HepG2 (cell line): ENCODE measurements around the gene MICAL3. TPM values are rescaled to one million over a fixed set of nuclear protein-coding genes. Genes with fewer than 3 reads are reported as not detected.

ENCODE experiments used
- ADNP ChIP-seq: sonication (generic); formaldehyde crosslinking; IDR thresholded peaks from 2 replicates; pipeline ENCODE4 v1.4.0; 2020; ENCODE audit warnings: missing genetic modification reagents
- ESRRA ChIP-seq: sonication (generic); formaldehyde crosslinking; IDR thresholded peaks from 2 replicates; pipeline ENCODE4 v1.5.1; 2020; ENCODE audit warnings: mild to moderate bottlenecking, low read depth, missing genetic modification reagents
- FOXJ3 ChIP-seq: sonication (generic); formaldehyde crosslinking; IDR thresholded peaks from 2 replicates; pipeline ENCODE4 v1.4.0; 2020; ENCODE audit warnings: missing genetic modification reagents, mild to moderate bottlenecking, borderline replicate concordance
- GFI1 ChIP-seq: sonication (generic); formaldehyde crosslinking; IDR thresholded peaks from 2 replicates; pipeline ENCODE4 v1.5.0; 2020; ENCODE audit warnings: missing genetic modification reagents, mild to moderate bottlenecking, borderline replicate concordance
- HNRNPUL1 ChIP-seq: fragments of 200-400 bp; formaldehyde crosslinking; IDR thresholded peaks from 2 replicates; pipeline ENCODE4 v1.6.1; 2017; ENCODE audit warnings: low read depth, mild to moderate bottlenecking, low read length, moderate library complexity
- IRF2 ChIP-seq: IDR thresholded peaks from 2 replicates; pipeline ENCODE4 v1.6.1; 2018; ENCODE audit warnings: missing genetic modification reagents, missing compliant biosample characterization
- NFIB ChIP-seq: sonication (generic); formaldehyde crosslinking; IDR thresholded peaks from 2 replicates; pipeline ENCODE4 v1.9.0; 2021; ENCODE audit warnings: missing genetic modification reagents, mild to moderate bottlenecking, borderline replicate concordance
- PLSCR1 ChIP-seq: sonication (generic); formaldehyde crosslinking; IDR thresholded peaks from 2 replicates; pipeline ENCODE4 v1.5.0; 2020; ENCODE audit warnings: missing genetic modification reagents, mild to moderate bottlenecking, borderline replicate concordance
- STAT6 ChIP-seq: sonication (generic); formaldehyde crosslinking; IDR thresholded peaks from 2 replicates; pipeline ENCODE4 v1.4.0; 2020; ENCODE audit warnings: missing genetic modification reagents, mild to moderate bottlenecking, borderline replicate concordance
- TOPORS ChIP-seq: sonication (generic); formaldehyde crosslinking; IDR thresholded peaks from 2 replicates; pipeline ENCODE4 v1.8.0; 2023; ENCODE audit warnings: mild to moderate bottlenecking, missing genetic modification reagents
- YEATS2 ChIP-seq: sonication (generic); formaldehyde crosslinking; IDR thresholded peaks from 2 replicates; pipeline ENCODE4 v1.4.0; 2020; ENCODE audit warnings: missing genetic modification reagents, borderline replicate concordance
- YEATS4 ChIP-seq: sonication (generic); formaldehyde crosslinking; IDR thresholded peaks from 2 replicates; pipeline ENCODE4 v1.4.0; 2020; ENCODE audit warnings: missing genetic modification reagents, borderline replicate concordance
- ZMYM4 ChIP-seq: sonication (generic); formaldehyde crosslinking; IDR thresholded peaks from 2 replicates; pipeline ENCODE4 v1.8.1; 2023; ENCODE audit warnings: mild to moderate bottlenecking, missing genetic modification reagents
- ZNF281 ChIP-seq: sonication (generic); formaldehyde crosslinking; IDR thresholded peaks from 2 replicates; pipeline ENCODE4 v1.4.0; 2020; ENCODE audit warnings: missing genetic modification reagents, borderline replicate concordance
- ZNF503 ChIP-seq: sonication (generic); formaldehyde crosslinking; IDR thresholded peaks from 2 replicates; pipeline ENCODE4 v1.4.0; 2020; ENCODE audit warnings: missing genetic modification reagents
- ZNF547 ChIP-seq: sonication (generic); formaldehyde crosslinking; IDR thresholded peaks from 2 replicates; pipeline ENCODE4 v1.5.1; 2020; ENCODE audit warnings: mild to moderate bottlenecking, missing genetic modification reagents
- ZNF557 ChIP-seq: sonication (generic); formaldehyde crosslinking; IDR thresholded peaks from 2 replicates; pipeline ENCODE4 v1.4.0; 2020; ENCODE audit warnings: missing genetic modification reagents
- ZNF761 ChIP-seq: sonication (generic); formaldehyde crosslinking; conservative IDR thresholded peaks from 2 replicates; pipeline ENCODE4 v1.4.0; 2020; ENCODE audit warnings: mild to moderate bottlenecking, missing genetic modification reagents
- ZNF782 ChIP-seq: sonication (generic); formaldehyde crosslinking; IDR thresholded peaks from 2 replicates; pipeline ENCODE4 v1.4.0; 2020; ENCODE audit warnings: missing genetic modification reagents, mild to moderate bottlenecking, borderline replicate concordance
- ZSCAN22 ChIP-seq: sonication (generic); formaldehyde crosslinking; IDR thresholded peaks from 2 replicates; pipeline ENCODE4 v1.4.0; 2020; ENCODE audit warnings: mild to moderate bottlenecking, missing genetic modification reagents
- polyA plus RNA-seq, 8 experiments: library from polyadenylated mRNA; depleted of rRNA in 3 of 8; stranded (reverse) in 7 of 8; unstranded in 1 of 8; fragments of >200 nt; fragmentation: Illumina TruSeq in 4 of 8; extraction: Trizol in 4 of 8; gene quantifications; 2 replicates each; pipeline versions ENCODE4 v1.2.1 to v1.2.3, GENCODE V29; 2011 to 2016; ENCODE audit warnings: low read depth in 4 of 8, missing spikeins in 1 of 8, mixed read lengths in 1 of 8; ENCODE audit not compliant: insufficient read depth in 1 of 8
- total RNA-seq, 5 experiments: library from RNA; depleted of rRNA; stranded (reverse); fragments of >200 nt; fragmentation: Illumina TruSeq; extraction: Trizol; gene quantifications; 2 replicates each; pipeline ENCODE4 v1.2.3, GENCODE V29; 2016; ENCODE audit warnings: low read depth in 1 of 5

Gene MICAL3
- total and polyA plus RNA-seq, 2 of the 13 experiments (the other 11 are each of a cell fraction or from before 2014, with no cell fraction given): 5.3 to 12.5 TPM

GRCh38 chr22:17938484-17938924 is 85.9 kb downstream of the MICAL3 start (continued):
- TF ChIP-seq GFI1 (CRISPR knock-in tag): peak; percentile 46; the same call in 1 of the 2 replicates
- TF ChIP-seq ZNF503 (CRISPR knock-in tag): no peak
- TF ChIP-seq YEATS2 (CRISPR knock-in tag): 0 out of 2 replicates have a peak, but pooled peaks have one; percentile 14
- no peak for TF ChIP-seq TOPORS (CRISPR knock-in tag)
- TF ChIP-seq ZNF761 (CRISPR knock-in tag): no peak
- no peak for TF ChIP-seq NFIB (CRISPR knock-in tag)
- TF ChIP-seq ADNP: no peak
- no peak for TF ChIP-seq ZNF547
- no peak for TF ChIP-seq HNRNPUL1
- peak; percentile 57; the same call in 1 of the 2 replicates for TF ChIP-seq ZMYM4 (CRISPR knock-in tag)
- 0 out of 2 replicates have a peak, but pooled peaks have one; percentile 25 for TF ChIP-seq YEATS4 (CRISPR knock-in tag)
- no peak for TF ChIP-seq PLSCR1 (CRISPR knock-in tag)
- no peak for TF ChIP-seq STAT6
- TF ChIP-seq ZNF281 (CRISPR knock-in tag): peak; percentile 39; the same call in 1 of the 2 replicates
- TF ChIP-seq ZSCAN22 (CRISPR knock-in tag): no peak
- peak; percentile 71; the same call in 1 of the 2 replicates for TF ChIP-seq ESRRA (CRISPR knock-in tag)
- no peak for TF ChIP-seq IRF2 (CRISPR knock-in tag)
- no peak for TF ChIP-seq ZNF557 (CRISPR knock-in tag)
- TF ChIP-seq ZNF782 (CRISPR knock-in tag): 0 out of 2 replicates have a peak, but pooled peaks have one; percentile 33
- TF ChIP-seq FOXJ3 (CRISPR knock-in tag): no peak
